CD4-positive, CD25-positive, alpha-beta regulatory T cell (primary cell): ENCODE data around the gene FAM20C. TPM values are rescaled to one million over a fixed set of nuclear protein-coding genes. Genes with fewer than 3 reads are reported as not detected.

ENCODE experiments used
- ATAC-seq, 2 donors: fragments of 150-1000 bp; cut with Tn5 transposase; one replicate each; pipeline ENCODE4 v1.10.0; 2021; ENCODE audit warnings: low read depth in 2 of 2, moderate number of reproducible peaks in 2 of 2, moderate library complexity in 1 of 2
- DNase-seq, 3 donors: peaks; one replicate each; pipeline versions ENCODE4 v3.0.0 to v3.0.0-alpha.2; 2012 to 2022; ENCODE audit warnings: mixed read lengths in 1 of 3
- H3K27ac ChIP-seq: one replicate; pipeline ENCODE4 v1.7.0; 2013; ENCODE audit warnings: mild to moderate bottlenecking, low read length; ENCODE audit not compliant: insufficient read depth, poor library complexity, severe bottlenecking
- H3K27me3 ChIP-seq: one replicate; pipeline ENCODE4 v1.7.0; 2013; ENCODE audit warnings: low read length; ENCODE audit not compliant: control insufficient read depth, insufficient read depth
- H3K36me3 ChIP-seq: one replicate; pipeline ENCODE4 v1.7.0; 2013; ENCODE audit warnings: mild to moderate bottlenecking, low read length, moderate library complexity; ENCODE audit not compliant: control insufficient read depth, insufficient read depth
- H3K4me1 ChIP-seq: 2 replicates; pipeline ENCODE4 v1.7.0; 2013; ENCODE audit warnings: mild to moderate bottlenecking, low read length; ENCODE audit not compliant: insufficient read depth, control insufficient read depth, poor library complexity, severe bottlenecking
- H3K4me3 ChIP-seq: one replicate; pipeline ENCODE4 v1.7.0; 2013; ENCODE audit warnings: low read depth, mild to moderate bottlenecking, low read length, moderate library complexity
- H3K9me3 ChIP-seq, 2 experiments: 1 replicate in 1 of 2; 2 replicates in 1 of 2; pipeline ENCODE4 v1.7.0; 2013; ENCODE audit warnings: low read length in 2 of 2, mild to moderate bottlenecking in 1 of 2, moderate library complexity in 1 of 2; ENCODE audit not compliant: control insufficient read depth in 2 of 2
- H3K27ac Mint-ChIP-seq, 3 donors: one replicate each; pipeline ENCODE4 v1.8.0; 2020 to 2022; ENCODE audit warnings: mild to moderate bottlenecking in 3 of 3, mixed read lengths in 3 of 3, moderate library complexity in 2 of 3
- H3K27me3 Mint-ChIP-seq: one replicate; pipeline ENCODE4 v1.8.0; 2022; ENCODE audit warnings: mild to moderate bottlenecking, mixed read lengths
- H3K36me3 Mint-ChIP-seq: one replicate; pipeline ENCODE4 v1.8.0; 2020; ENCODE audit warnings: mixed read lengths
- H3K4me1 Mint-ChIP-seq, 4 donors: one replicate each; pipeline ENCODE4 v1.8.0; 2020 to 2022; ENCODE audit warnings: mixed read lengths in 4 of 4, mild to moderate bottlenecking in 1 of 4
- H3K4me3 Mint-ChIP-seq, 4 donors: one replicate each; pipeline ENCODE4 v1.8.0; 2020 to 2022; ENCODE audit warnings: mild to moderate bottlenecking in 4 of 4, mixed read lengths in 4 of 4, moderate library complexity in 3 of 4
- H3K9me3 Mint-ChIP-seq, 7 donors: one replicate each; pipeline ENCODE4 v1.8.0; 2020 to 2022; ENCODE audit warnings: mixed read lengths in 7 of 7, mild to moderate bottlenecking in 3 of 7, moderate library complexity in 2 of 7
- polyA plus RNA-seq, 4 donors: library from polyadenylated mRNA; unstranded; fragments of 300-500 nt; fragmentation: Illumina TruSeq; gene quantifications; one replicate each; pipeline ENCODE4 v1.2.3, GENCODE V29; 2021
- total RNA-seq: library from RNA; stranded (reverse); gene quantifications from one replicate; pipeline ENCODE4 v1.2.3, GENCODE V29; 2022

FAM20C gene
- total and polyA plus RNA-seq, 5 donors from 2014 or later, result not detected

DNA sequence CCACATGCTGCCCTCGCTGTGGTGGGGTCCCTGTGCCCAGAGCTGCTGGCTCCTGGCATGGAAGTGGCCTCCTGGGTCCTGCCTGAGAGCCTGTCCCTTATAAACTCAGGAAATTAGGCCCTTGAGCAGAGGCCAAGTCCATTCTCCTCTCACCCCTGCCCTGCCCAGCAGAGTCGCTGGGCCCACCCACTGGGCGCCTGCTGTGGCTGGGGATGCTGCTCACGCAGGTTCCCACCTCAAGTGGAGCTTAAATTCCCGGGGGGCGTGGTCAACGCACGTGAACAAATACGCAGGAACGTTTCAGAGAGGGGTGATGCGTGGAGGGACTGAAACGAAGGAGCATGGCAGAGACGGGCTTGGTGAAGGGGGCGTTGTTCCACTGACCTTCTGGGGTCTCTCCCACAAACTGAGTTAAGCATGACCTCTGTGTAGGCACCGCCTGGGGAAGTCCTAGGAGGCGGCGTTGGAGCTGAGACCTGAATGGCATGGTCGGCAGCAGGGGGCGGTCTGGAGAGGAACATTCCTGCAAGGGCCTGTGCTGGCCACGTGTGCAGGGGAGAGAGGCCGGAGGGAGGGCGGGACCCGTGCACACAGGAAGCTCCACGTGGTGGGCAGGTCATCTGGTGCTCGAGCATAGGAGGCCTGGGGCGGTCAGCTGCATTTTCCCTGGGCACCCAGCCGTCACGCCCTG, 27.9 kb downstream of the FAM20C start:
- H3K4me3 Mint-ChIP-seq, result no peak overlapping the region
- no peaks in the 10 kb centered on the region for H3K27me3 Mint-ChIP-seq
- peaks cover 0 to 3% (median 0%) of the 10 kb centered on the region in 7 donors for H3K9me3 Mint-ChIP-seq
- H3K36me3 Mint-ChIP-seq, result no peaks in the 10 kb centered on the region
- DNase-seq (no peak), ATAC-seq (no peak)
- H3K27me3 ChIP-seq, result no peaks in the 10 kb centered on the region
- no peaks in the 10 kb centered on the region for H3K4me1 Mint-ChIP-seq
- no peaks in the 10 kb centered on the region for H3K4me1 ChIP-seq
- H3K27ac ChIP-seq, result no peak overlapping the region
- H3K4me3 ChIP-seq, result no peak overlapping the region
- no peaks in the 10 kb centered on the region for H3K36me3 ChIP-seq
- no peak overlapping the region for H3K27ac Mint-ChIP-seq
- H3K9me3 ChIP-seq, result no peaks in the 10 kb centered on the region

- Mint-ChIP-seq H3K4me1 (no peaks in the 10 kb centered on the region), H3K27ac (no peak overlapping the region), H3K27me3 (no peaks in the 10 kb centered on the region), H3K9me3 (peaks cover 0 to 3% (median 0%) of the 10 kb centered on the region in 7 donors), H3K4me3 (no peak overlapping the region), H3K36me3 (no peaks in the 10 kb centered on the region)
- no peaks in the 10 kb centered on the region for H3K36me3 ChIP-seq
- H3K4me1 ChIP-seq, result no peaks in the 10 kb centered on the region
- H3K27me3 ChIP-seq, result no peaks in the 10 kb centered on the region
- DNase-seq (no peak), ATAC-seq (no peak)
- no peak overlapping the region for H3K4me3 ChIP-seq
- no peaks in the 10 kb centered on the region for H3K9me3 ChIP-seq
- H3K27ac ChIP-seq, result no peak overlapping the region
These were observed 29.8 kb downstream of the FAM20C start for GRCh38 chr7:221978-222715.

DNA sequence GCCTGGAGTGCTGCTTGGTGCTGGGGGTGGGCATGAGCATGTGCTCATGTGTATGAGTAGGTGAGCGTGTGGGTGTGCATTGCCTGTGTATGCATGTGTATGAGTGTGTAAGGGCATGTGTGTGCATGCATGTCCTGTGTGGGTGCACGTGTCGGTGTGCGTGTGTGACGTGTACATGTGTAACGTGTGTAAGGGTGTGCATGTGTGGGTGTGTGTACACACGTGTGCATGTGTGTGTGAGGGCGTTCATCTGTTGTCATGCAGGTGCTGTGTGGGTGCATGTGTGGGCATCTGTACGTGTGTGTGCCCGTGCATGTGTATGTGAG, 30.3 kb downstream of the FAM20C start:
- ATAC-seq, result no peak
- no peaks in the 10 kb centered on the region for H3K36me3 Mint-ChIP-seq

GRCh38 chr7:223118-223800, 30.9 kb downstream of the FAM20C start:
- Mint-ChIP-seq H3K4me3 (no peak overlapping the region), H3K27ac (peak overlapping the region in 1 of 3 donors; percentile 59), H3K36me3 (no peaks in the 10 kb centered on the region), H3K4me1 (no peaks in the 10 kb centered on the region), H3K27me3 (no peaks in the 10 kb centered on the region), H3K9me3 (peaks cover 0 to 3% (median 0%) of the 10 kb centered on the region in 7 donors)
- Histone ChIP-seq H3K9me3 (no peaks in the 10 kb centered on the region), H3K36me3 (no peaks in the 10 kb centered on the region), H3K4me3 (no peak overlapping the region), H3K27me3 (no peaks in the 10 kb centered on the region), H3K27ac (no peak overlapping the region), H3K4me1 (no peaks in the 10 kb centered on the region)
- DNase-seq (no peak), ATAC-seq (no peak)

More for the DNA sequence above, 30.3 kb downstream of the FAM20C start:
- no peaks in the 10 kb centered on the region for H3K27me3 ChIP-seq
- Mint-ChIP-seq H3K9me3 (peaks cover 0 to 3% (median 0%) of the 10 kb centered on the region in 7 donors), H3K4me3 (no peak overlapping the region), H3K27me3 (no peaks in the 10 kb centered on the region), H3K27ac (peak overlapping the region in 1 of 3 donors; percentile 59), H3K4me1 (no peaks in the 10 kb centered on the region)
- no peak for DNase-seq
- no peak overlapping the region for H3K4me3 ChIP-seq
- H3K9me3 ChIP-seq, result no peaks in the 10 kb centered on the region
- H3K27ac ChIP-seq, result no peak overlapping the region
- no peaks in the 10 kb centered on the region for H3K36me3 ChIP-seq
- H3K4me1 ChIP-seq, result no peaks in the 10 kb centered on the region

DNA sequence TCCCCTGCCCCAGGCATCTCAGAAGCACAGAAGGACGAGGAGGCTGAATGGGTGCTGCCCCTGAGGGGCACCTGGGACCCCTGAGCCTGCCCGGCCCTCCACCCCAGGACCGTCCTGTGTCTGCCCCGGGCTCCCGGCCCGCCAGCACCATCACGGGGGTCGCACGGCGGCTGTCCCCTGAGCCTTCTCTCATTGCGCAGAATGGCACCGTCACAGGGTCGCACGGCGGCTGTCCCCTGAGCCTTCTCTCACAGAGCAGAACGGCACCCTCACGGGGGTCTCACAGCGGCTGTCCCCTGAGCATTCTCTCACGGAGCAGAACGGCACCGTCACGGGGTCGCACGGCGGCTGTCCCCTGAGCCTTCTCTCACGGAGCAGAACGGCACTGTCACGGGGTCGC, 31.5 kb downstream of the FAM20C start:
- H3K4me1 ChIP-seq, result no peaks in the 10 kb centered on the region
- ATAC-seq (no peak), DNase-seq (no peak)
- Mint-ChIP-seq H3K36me3 (no peaks in the 10 kb centered on the region), H3K27ac (no peak overlapping the region), H3K4me1 (no peaks in the 10 kb centered on the region), H3K4me3 (no peak overlapping the region), H3K9me3 (peaks cover 0 to 3% (median 0%) of the 10 kb centered on the region in 7 donors), H3K27me3 (no peaks in the 10 kb centered on the region)
- no peaks in the 10 kb centered on the region for H3K9me3 ChIP-seq
- H3K27me3 ChIP-seq, result no peaks in the 10 kb centered on the region
- H3K27ac ChIP-seq, result no peak overlapping the region
- no peaks in the 10 kb centered on the region for H3K36me3 ChIP-seq
- no peak overlapping the region for H3K4me3 ChIP-seq

DNA sequence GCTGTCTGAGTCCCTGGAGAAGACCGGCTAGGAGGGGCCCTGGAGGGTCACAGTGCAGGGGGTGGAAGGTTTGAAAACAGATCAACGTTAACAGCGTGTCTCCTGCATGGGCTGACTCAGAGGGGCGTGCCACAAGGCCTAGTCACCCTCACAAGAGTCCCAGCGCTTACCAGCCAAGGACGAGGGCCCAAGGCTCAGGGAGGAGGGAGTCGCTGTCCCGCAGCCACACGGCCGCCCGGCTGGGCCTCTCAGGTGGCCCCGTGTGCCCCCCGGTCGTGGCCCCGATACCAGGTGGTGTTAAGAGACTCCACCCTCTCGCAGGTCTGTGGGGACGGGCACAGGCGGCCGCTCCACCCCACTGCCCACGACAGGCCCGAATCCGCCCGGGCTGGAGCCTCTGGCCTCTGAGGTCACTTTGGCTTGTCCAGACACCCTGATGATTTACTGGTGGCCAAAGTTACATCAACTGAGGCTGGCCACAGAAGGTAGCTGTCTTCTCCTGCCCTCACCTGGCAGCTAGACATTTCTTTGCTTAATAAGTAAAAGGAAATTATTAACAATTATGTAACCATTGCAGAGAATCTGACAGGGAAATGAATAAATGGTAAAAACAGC, 34.0 kb downstream of the FAM20C start:
- Histone ChIP-seq H3K36me3 (no peaks in the 10 kb centered on the region), H3K27ac (no peak overlapping the region), H3K27me3 (no peaks in the 10 kb centered on the region), H3K9me3 (no peaks in the 10 kb centered on the region), H3K4me3 (no peak overlapping the region), H3K4me1 (no peaks in the 10 kb centered on the region)
- no peak overlapping the region for H3K27ac Mint-ChIP-seq
- no peak overlapping the region for H3K4me3 Mint-ChIP-seq
- ATAC-seq (no peak), DNase-seq (no peak)
- no peaks in the 10 kb centered on the region for H3K36me3 Mint-ChIP-seq
- peaks cover 0 to 3% (median 0%) of the 10 kb centered on the region in 7 donors for H3K9me3 Mint-ChIP-seq
- H3K4me1 Mint-ChIP-seq, result no peaks in the 10 kb centered on the region
- H3K27me3 Mint-ChIP-seq, result no peaks in the 10 kb centered on the region

GRCh38 chr7:227926-228325, 35.6 kb downstream of the FAM20C start:
- no peak overlapping the region for H3K4me3 ChIP-seq
- no peak overlapping the region for H3K27ac Mint-ChIP-seq
- no peaks in the 10 kb centered on the region for H3K27me3 ChIP-seq
- H3K27ac ChIP-seq, result no peak overlapping the region
- no peaks in the 10 kb centered on the region for H3K9me3 ChIP-seq
- H3K36me3 Mint-ChIP-seq, result no peaks in the 10 kb centered on the region
- no peak overlapping the region for H3K4me3 Mint-ChIP-seq
- no peaks in the 10 kb centered on the region for H3K27me3 Mint-ChIP-seq
- peaks cover 0 to 3% (median 0%) of the 10 kb centered on the region in 7 donors for H3K9me3 Mint-ChIP-seq
- ATAC-seq (no peak), DNase-seq (no peak)
- H3K36me3 ChIP-seq, result no peaks in the 10 kb centered on the region
- H3K4me1 Mint-ChIP-seq, result no peaks in the 10 kb centered on the region
- no peaks in the 10 kb centered on the region for H3K4me1 ChIP-seq
